ENCODE measurements around the gene ZFY.
"Not testable (repeated sequence)": the region's sequence is repeated elsewhere in the genome, so short reads cannot be mapped to it uniquely, and the experiment has no call there.

Gene ZFY

GRCh38 chrY:2973110-2973751 is 38.0 kb downstream of the ZFY start:
- no peak for DNase-seq (ENCODE audit: low read depth in 2 of 2)

DNA sequence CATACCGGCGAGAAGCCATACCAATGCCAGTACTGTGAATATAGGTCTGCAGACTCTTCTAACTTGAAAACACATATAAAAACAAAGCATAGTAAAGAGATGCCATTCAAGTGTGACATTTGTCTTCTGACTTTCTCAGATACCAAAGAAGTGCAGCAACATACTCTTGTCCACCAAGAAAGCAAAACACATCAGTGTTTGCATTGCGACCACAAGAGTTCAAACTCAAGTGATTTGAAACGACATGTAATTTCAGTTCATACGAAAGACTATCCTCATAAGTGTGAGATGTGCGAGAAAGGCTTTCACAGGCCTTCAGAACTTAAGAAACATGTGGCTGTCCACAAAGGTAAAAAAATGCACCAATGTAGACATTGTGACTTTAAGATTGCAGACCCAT is 44.1 kb downstream of the ZFY start:
- DNase-seq (ENCODE audit: low read depth in 2 of 2) = no peak

GRCh38 chrY:2984491-2984890 is 49.3 kb downstream of the ZFY start:
- DNase-seq (ENCODE audit: low read depth in 2 of 2) = no peak

DNA sequence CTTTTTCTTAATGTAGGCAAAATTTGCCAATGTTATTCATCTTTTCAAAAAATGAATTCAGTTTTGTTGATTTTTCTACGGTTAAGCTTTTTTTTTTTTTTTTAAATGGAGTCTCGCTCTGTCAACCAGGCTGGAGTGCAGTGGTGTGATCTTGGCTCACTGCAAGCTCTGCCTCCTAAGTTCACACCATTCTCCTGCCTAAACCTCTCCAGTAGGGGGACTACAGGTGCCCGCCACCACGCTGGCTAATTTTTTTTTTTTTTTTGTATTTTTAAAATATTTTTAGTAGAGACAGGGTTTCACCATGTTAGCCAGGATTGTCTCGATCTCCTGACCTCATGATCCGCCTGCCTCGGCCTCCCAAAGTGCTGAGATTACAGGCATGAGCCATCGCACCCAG is 52.0 kb downstream of the ZFY start:
- DNase-seq (ENCODE audit: low read depth in 2 of 2) = not testable (repeated sequence)

DNA sequence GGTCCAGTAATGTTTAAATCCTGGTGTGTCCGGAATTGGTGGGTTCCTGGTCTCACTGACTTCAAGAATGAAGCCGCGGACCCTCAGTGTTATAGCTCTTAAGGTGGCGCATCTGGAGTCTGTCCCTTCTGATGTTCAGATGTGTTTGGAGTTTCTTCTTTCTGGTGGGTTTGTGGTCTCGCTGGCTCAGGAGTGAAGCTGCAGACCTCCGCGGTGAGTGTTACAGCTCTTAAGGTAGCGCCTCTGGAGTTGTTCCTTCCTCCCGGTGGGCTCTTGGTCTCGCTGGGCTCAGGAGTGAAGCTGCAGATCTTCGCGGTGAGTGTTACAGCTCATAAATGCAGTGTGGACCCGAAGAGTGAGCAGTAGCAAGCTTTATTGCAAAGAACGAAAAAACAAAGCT is 62.2 kb downstream of the ZFY start:
- not testable (repeated sequence) for DNase-seq (ENCODE audit: low read depth in 2 of 2)

GRCh38 chrY:3002190-3002589 is 67.0 kb downstream of the ZFY start:
- no peak for DNase-seq (ENCODE audit: low read depth in 2 of 2)

DNA sequence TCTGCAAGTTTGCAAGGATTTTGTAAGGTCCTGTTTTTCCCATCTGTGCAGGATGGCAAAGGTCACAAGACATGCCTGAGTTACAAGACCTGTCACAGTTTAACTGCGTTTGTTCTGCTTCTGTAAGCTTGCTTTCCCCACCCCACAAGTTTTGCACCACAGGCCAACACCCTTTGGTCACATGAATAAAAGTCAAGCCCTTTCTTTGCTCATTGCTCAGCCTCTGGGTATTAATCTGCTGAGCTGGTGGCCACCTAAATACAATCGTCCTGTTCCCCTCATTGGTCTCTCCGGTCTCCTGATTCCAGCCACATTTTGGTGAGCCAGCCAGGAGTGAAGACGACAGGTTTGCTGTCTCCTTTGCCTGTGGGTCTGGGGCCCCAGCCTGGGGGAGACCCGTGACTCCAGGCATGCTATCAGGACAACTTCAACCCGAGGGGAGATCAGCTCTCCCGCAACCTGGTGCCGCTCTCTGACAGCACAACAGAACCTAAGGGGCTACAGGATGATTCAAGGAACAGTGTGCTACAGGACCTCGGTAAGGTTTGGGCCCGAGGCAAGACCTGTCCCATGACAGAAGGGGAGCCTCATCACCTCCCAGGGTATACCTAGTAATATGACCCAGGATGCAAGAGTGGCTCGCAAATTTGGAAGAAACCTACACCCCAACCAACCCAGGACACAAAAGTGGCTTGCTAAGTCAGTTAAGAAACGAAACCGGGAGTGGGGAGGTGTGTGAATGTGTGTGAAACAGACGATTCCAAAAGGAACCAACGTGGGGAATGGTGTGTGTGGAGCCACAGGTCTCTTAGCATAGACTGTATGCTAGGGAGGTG is 67.7 kb downstream of the ZFY start:
- DNase-seq (ENCODE audit: low read depth in 2 of 2) = no peak

GRCh38 chrY:3003516-3003830 is 68.3 kb downstream of the ZFY start:
- DNase-seq (ENCODE audit: low read depth in 2 of 2) = no peak

- no peak for DNase-seq (ENCODE audit: low read depth in 2 of 2)
Observed at GRCh38 chrY:3003846-3004245, 68.7 kb downstream of the ZFY start.

- DNase-seq (ENCODE audit: low read depth in 2 of 2) = not testable (repeated sequence)
Observed at GRCh38 chrY:3006031-3006430, 70.8 kb downstream of the ZFY start.

GRCh38 chrY:3007967-3008366 is 72.8 kb downstream of the ZFY start:
- DNase-seq (ENCODE audit: low read depth in 2 of 2) = no peak

DNA sequence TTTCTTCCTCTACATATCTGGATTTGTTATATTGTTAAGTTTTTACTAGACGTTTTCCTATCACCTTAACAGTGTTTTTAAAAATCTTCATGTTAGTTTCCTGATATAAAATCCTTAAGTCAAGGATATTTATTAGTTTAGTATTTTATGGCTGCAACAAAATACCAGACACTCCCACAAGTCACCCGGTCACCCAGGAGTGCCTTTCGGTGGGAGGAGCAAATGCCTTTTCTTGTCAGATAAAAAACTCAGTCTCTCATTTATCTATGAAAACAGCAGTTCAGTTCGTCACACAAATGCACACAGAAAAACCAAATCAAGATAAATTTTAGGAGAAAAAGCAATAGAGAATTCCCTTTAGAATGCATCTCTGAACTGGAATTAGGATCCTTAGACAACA is 77.0 kb downstream of the ZFY start:
- no peak for DNase-seq (ENCODE audit: low read depth in 2 of 2)

DNA sequence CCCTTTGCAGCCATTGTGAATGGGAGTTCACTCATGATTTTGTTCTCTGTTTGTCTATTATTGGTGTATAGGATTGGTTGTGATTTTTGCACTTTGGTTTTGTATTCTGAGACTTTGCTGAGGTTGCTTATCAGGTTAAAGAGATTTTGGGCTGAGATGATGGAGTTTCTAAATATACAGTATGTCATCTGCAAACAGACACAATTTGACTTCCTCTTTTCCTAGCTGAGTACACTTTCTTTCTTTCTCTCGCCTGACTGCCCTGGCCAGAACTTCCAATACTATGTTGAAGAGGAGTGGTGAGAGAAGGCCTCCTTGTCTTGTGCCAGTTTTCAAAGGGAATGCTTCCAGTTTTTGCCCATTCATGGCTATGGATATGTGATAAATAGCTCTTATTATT is 81.4 kb downstream of the ZFY start:
- DNase-seq (ENCODE audit: low read depth in 2 of 2) = no peak

GRCh38 chrY:3018546-3018945 is 83.4 kb downstream of the ZFY start:
- DNase-seq (ENCODE audit: low read depth in 2 of 2) = no peak

DNA sequence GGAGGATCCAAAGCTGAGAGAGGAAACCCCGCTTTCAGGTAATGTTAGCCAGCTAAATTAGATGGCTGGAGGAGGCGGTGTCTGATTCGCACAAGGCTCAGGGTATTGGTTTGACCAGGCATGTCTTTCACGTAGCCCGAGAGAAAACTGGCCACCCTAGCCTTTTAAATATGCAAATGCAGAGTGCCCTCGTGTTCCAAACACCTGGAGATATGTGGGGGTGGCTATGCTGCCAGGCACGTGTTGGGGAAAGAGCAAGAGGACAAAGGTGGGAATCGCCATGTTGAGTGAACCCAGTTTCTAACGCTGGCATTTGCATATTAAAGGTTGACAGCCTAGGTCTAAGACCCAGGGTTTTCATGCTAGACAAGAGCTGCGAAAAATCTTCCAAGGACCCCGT is 84.4 kb downstream of the ZFY start:
- DNase-seq (ENCODE audit: low read depth in 2 of 2) = no peak

DNA sequence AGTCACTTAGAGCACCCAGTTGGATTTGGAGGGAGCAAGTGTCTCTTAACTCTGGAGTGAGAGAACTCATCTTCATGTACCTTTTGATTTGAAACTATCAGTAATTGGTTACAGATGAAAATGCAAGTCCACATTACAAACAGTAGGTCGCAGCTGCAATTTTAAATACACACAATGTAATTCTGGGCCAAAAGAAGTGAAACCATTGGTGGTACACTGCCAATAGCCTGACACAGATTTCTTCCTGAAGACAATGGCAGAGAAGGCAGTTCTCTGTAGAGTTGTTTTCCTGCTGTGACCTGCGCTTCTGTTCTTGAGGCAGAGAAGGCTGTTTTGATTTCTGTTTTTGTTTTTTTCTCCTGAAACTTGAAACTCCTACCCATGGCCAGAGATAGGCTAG is 86.0 kb downstream of the ZFY start:
- no peak for DNase-seq (ENCODE audit: low read depth in 2 of 2)

GRCh38 chrY:3023606-3024005 is 88.4 kb downstream of the ZFY start:
- DNase-seq (ENCODE audit: low read depth in 2 of 2) = no peak

DNA sequence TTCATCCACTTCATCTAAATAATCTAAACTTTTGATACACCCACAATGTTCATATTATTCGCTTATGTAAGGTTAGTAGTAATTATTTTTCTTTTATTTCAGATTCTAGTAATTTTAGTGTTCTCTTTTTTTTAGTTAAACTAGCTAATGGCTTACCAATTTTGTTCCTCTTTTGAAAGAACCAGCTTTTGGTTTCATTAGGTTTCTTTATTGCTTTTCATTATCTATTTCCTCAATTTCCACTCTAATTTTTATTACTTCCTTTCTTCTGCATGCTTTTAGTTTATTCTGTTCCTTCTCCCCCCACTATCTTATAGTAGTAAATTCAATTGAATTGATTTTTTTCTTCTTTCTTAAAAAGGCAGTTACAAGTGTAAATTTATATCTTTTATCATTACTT is 90.2 kb downstream of the ZFY start:
- no peak for DNase-seq (ENCODE audit: low read depth in 2 of 2)

Measured in stimulated activated CD8-positive, alpha-beta memory T cell treated with anti-CD3 and anti-CD28 coated beads, Interleukin-15, amount 100 ng/mL, for 48 hours (primary cell).